ENCODE data around the gene GDI1. TPM values are rescaled to one million over a fixed set of nuclear protein-coding genes. Genes with fewer than 3 reads are reported as not detected.

Gene GDI1
- total and polyA plus RNA-seq, 8 donors, result 45.7 to 178 (median 66.5) TPM

DNA sequence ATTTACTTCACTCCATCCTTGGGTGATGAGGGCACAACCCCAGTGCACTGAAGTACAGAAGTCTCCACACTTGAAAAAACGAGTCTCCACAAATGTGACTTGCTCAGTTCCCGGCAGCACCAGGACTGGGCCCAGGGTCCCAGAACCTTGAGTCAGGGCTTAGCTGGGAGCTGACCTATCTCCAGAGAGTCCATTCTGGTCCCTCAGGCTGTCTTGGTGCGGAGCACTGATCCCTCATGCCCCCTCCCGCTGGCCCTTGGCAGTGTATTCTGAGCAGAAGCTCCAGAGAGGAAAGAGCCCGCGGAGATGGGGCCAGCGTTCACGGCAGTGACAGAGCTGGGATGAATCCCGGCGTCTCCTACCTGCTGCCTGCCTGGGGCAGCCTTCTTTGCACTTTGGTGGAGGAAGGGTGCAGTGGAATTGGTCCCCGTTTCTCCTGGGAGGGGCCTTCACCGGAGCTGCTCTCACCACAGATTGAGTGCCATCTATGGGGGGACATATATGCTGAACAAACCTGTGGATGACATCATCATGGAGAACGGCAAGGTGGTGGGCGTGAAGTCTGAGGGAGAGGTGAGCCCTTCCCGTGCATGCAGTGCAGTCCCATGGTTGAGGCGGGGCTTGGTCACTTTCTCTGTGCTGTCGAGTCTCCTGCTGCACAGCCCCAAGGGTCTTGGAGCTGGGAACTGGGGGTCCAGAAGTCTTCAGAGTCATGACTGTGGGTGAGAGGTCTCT, 3.8 kb downstream of the GDI1 start:
- Histone ChIP-seq H3K9me3 (peaks cover 0 to 3% (median 0%) of the 10 kb centered on the region in 4 donors), H3K4me3 (no peak overlapping the region), H3K27ac (no peak overlapping the region), H3K4me1 (peaks cover 9 to 52% (median 33%) of the 10 kb centered on the region in 4 donors), H3K36me3 (peaks cover 0 to 49% (median 36%) of the 10 kb centered on the region in 4 donors), H3K27me3 (no peaks in the 10 kb centered on the region)
- WGBS, 5 donors, result 85 to 92% (median 86%) methylated on average over 1 to 17 of the region's 17 CpGs
- DNase-seq, result no peak
- intact Hi-C loops (cut with DNase I; ENCODE audit: low total_unique reads), result no loop called here
- TF ChIP-seq POLR2A (IDR thresholded peaks at IDR 0.05) (no peak), POLR2AphosphoS5 (IDR thresholded peaks at IDR 0.05) (no peak), EP300 (IDR thresholded peaks at IDR 0.05) (no peak)
- TF ChIP-seq, protein P1, sequence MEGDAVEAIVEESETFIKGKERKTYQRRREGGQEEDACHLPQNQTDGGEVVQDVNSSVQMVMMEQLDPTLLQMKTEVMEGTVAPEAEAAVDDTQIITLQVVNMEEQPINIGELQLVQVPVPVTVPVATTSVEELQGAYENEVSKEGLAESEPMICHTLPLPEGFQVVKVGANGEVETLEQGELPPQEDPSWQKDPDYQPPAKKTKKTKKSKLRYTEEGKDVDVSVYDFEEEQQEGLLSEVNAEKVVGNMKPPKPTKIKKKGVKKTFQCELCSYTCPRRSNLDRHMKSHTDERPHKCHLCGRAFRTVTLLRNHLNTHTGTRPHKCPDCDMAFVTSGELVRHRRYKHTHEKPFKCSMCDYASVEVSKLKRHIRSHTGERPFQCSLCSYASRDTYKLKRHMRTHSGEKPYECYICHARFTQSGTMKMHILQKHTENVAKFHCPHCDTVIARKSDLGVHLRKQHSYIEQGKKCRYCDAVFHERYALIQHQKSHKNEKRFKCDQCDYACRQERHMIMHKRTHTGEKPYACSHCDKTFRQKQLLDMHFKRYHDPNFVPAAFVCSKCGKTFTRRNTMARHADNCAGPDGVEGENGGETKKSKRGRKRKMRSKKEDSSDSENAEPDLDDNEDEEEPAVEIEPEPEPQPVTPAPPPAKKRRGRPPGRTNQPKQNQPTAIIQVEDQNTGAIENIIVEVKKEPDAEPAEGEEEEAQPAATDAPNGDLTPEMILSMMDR (IDR thresholded peaks at IDR 0.05), result no peak

DNA sequence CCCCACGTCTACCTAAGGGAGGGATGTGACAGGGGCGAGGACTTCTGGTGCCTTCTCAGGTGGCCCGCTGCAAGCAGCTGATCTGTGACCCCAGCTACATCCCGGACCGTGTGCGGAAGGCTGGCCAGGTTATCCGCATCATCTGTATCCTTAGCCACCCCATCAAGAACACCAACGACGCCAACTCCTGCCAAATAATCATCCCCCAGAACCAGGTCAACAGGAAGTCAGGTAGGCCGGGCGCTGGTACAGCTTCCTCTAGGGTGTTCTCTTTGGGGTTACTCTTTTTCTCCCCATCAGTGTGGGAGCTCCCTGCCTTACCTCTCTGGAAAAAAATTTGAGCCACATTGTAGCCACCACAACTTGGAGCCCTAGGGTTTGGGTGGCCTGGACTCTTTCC, 4.6 kb downstream of the GDI1 start:
- DNase-seq, result no peak
- no peaks in the 10 kb centered on the region for H3K27me3 ChIP-seq

DNA sequence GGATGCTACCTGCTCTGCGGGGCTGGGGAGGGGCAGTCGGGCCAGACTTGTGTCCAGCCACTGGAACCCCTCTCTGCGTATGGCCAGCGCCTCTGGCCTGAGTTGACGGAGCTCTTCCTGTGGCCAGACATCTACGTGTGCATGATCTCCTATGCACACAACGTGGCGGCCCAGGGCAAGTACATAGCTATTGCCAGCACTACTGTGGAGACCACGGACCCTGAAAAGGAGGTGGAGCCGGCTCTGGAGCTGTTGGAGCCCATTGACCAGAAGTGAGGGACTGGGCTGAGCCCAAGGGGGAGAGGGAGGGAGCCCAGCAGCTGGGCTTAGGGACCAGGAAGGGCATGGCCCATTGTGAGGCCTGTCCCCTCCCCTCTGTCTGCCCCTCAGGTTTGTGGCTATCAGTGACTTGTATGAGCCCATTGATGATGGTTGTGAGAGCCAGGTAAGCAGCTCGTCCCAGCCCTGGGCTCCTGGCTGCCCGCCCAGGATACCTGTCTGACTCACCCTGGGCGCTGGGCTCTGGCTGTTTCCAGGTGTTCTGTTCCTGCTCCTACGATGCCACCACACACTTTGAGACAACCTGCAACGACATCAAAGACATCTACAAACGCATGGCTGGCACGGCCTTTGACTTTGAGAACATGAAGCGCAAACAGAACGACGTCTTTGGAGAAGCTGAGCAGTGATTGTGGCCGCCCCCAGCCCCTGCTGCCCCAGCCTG, 5.2 kb downstream of the GDI1 start:
- TF ChIP-seq POLR2A (IDR thresholded peaks at IDR 0.05) (no peak), POLR2AphosphoS5 (IDR thresholded peaks at IDR 0.05) (no peak), EP300 (IDR thresholded peaks at IDR 0.05) (no peak)
- TF ChIP-seq, protein P1 (IDR thresholded peaks at IDR 0.05), result no peak
- peak in 1 of 2 donors; percentile 57 for DNase-seq
- Histone ChIP-seq H3K36me3 (peaks cover 0 to 59% (median 40%) of the 10 kb centered on the region in 4 donors), H3K27me3 (no peaks in the 10 kb centered on the region), H3K27ac (peak overlapping the region in 1 of 5 donors; percentile 34), H3K4me1 (peaks cover 9 to 53% (median 33%) of the 10 kb centered on the region in 4 donors), H3K9me3 (no peaks in the 10 kb centered on the region), H3K4me3 (no peak overlapping the region)
- intact Hi-C loops (cut with DNase I; ENCODE audit: low total_unique reads), result no loop called here
- 73 to 80% (median 77%) methylated on average over 15 to 21 of the region's 21 CpGs for WGBS, 5 donors

More for the DNA sequence above, 4.6 kb downstream of the GDI1 start:
- peaks cover 9 to 53% (median 33%) of the 10 kb centered on the region in 4 donors for H3K4me1 ChIP-seq
- 88 to 96% (median 88%) methylated on average over 8 to 11 of the region's 11 CpGs for WGBS, 5 donors
- peaks cover 0 to 3% (median 0%) of the 10 kb centered on the region in 4 donors for H3K9me3 ChIP-seq
- H3K4me3 ChIP-seq, result no peak overlapping the region
- TF ChIP-seq EP300 (IDR thresholded peaks at IDR 0.05), result no peak
- TF ChIP-seq, protein P1 (IDR thresholded peaks at IDR 0.05), result no peak
- TF ChIP-seq POLR2AphosphoS5 (IDR thresholded peaks at IDR 0.05), result no peak
- no peak for TF ChIP-seq POLR2A (IDR thresholded peaks at IDR 0.05)
- H3K27ac ChIP-seq, result no peak overlapping the region
- intact Hi-C loops (cut with DNase I; ENCODE audit: low total_unique reads), result no loop called here
- peaks cover 0 to 53% (median 37%) of the 10 kb centered on the region in 4 donors for H3K36me3 ChIP-seq

DNA sequence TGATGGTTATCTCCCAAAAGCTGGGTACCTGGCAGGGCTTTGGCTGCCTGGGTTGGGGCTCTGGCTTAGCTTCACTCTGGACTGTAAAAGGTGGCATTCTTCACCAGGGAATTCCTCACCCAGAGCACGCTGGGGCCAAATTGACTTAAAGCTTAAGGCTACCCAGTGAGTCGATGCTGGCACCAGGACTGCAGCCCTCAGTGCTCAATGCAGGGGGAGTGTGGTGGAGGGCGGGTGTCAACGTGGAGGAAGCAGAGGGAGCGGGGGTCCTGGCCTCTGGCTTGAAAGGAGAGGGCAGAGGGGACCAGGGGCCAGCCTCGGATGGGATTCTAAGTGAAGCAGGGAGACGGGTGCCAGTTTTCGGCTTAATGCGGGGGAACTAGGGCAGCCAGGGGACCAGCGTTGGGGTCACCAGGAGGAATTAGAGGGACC, 6.5 kb downstream of the GDI1 start:
- no peaks in the 10 kb centered on the region for H3K27me3 ChIP-seq
- peaks cover 2 to 71% (median 50%) of the 10 kb centered on the region in 4 donors for H3K36me3 ChIP-seq
- peak overlapping the region; percentile 55 to 66 (median 59) for H3K4me3 ChIP-seq
- peaks cover 9 to 44% (median 24%) of the 10 kb centered on the region in 4 donors for H3K4me1 ChIP-seq
- no peaks in the 10 kb centered on the region for H3K9me3 ChIP-seq
- TF ChIP-seq, protein P1 (IDR thresholded peaks at IDR 0.05), result no peak
- TF ChIP-seq POLR2A (IDR thresholded peaks at IDR 0.05), result no peak
- no peak for TF ChIP-seq POLR2AphosphoS5 (IDR thresholded peaks at IDR 0.05)
- no peak for TF ChIP-seq EP300 (IDR thresholded peaks at IDR 0.05)
- DNase-seq, result no peak
- H3K27ac ChIP-seq, result peak overlapping the region; percentile 47 to 91 (median 85)
- intact Hi-C loops (cut with DNase I; ENCODE audit: low total_unique reads), result no loop called here
- WGBS, 5 donors, result 10 to 45% (median 16%) methylated on average over 7 to 10 of the region's 10 CpGs

All from stomach (tissue), 9 donors.